NB4 (cell line): ENCODE data around the gene HCFC2.
"Not testable (repeated sequence)": the region's sequence is repeated elsewhere in the genome, so short reads cannot be mapped to it uniquely, and the experiment has no call there.

Source experiments
- DNase-seq: peaks from one replicate; pipeline ENCODE4 v3.0.0; 2010; ENCODE audit warnings: low read depth
- H3K4me3 ChIP-seq: one replicate; pipeline ENCODE4 v1.5.1; 2011; ENCODE audit warnings: mild to moderate bottlenecking, low read depth, low read length, moderate library complexity
- CTCF ChIP-seq: IDR thresholded peaks from one replicate; pipeline ENCODE4 v1.5.1; 2012; ENCODE audit warnings: low read depth, low read length
- MAX ChIP-seq: IDR thresholded peaks from 2 replicates; pipeline ENCODE4 v1.6.1; 2011; ENCODE audit warnings: low read depth, low read length
- MYC ChIP-seq: IDR thresholded peaks from 2 replicates; pipeline ENCODE4 v1.6.1; 2011; ENCODE audit warnings: low read depth, low read length
- POLR2A ChIP-seq: IDR thresholded peaks from 2 replicates; pipeline ENCODE4 v1.6.1; 2011; ENCODE audit warnings: mild to moderate bottlenecking; ENCODE audit not compliant: insufficient read length; ENCODE audit errors: extremely low read depth

HCFC2 gene

GRCh38 chr12:104097954-104098353 lies 33.6 kb downstream of the HCFC2 start:
- no peak overlapping the region for H3K4me3 ChIP-seq
- TF ChIP-seq CTCF: no peak
- TF ChIP-seq MYC: no peak
- no peak for TF ChIP-seq MAX
- no peak for TF ChIP-seq POLR2A
- DNase-seq: no peak

GRCh38 chr12:104105461-104105860 lies 41.1 kb downstream of the HCFC2 start:
- TF ChIP-seq CTCF (no peak), MAX (no peak)
- DNase-seq: no peak
- H3K4me3 ChIP-seq: no peak overlapping the region

- peak; percentile 41 for DNase-seq
- no peak overlapping the region for H3K4me3 ChIP-seq
- TF ChIP-seq MYC: peak; percentile 54; the same call in 1 of the 2 replicates
- no peak for TF ChIP-seq CTCF
- no peak for TF ChIP-seq POLR2A
- peak; percentile 60 for TF ChIP-seq MAX
These were observed 42.6 kb downstream of the HCFC2 start for GRCh38 chr12:104106965-104107364.

GRCh38 chr12:104108755-104109445 lies 44.6 kb downstream of the HCFC2 start:
- TF ChIP-seq CTCF (peak; percentile 99), MAX (peak; percentile 79), POLR2A (no peak), MYC (peak; percentile 54)
- no peak overlapping the region for H3K4me3 ChIP-seq
- DNase-seq: peak; percentile 93

- H3K4me3 ChIP-seq: no peak overlapping the region
- TF ChIP-seq POLR2A (no peak), MAX (no peak), CTCF (no peak), MYC (no peak)
- no peak for DNase-seq
These were observed 45.3 kb downstream of the HCFC2 start for GRCh38 chr12:104109446-104110271.

- not testable (repeated sequence) for H3K4me3 ChIP-seq, DNase-seq
These were observed 50.7 kb downstream of the HCFC2 start for GRCh38 chr12:104114834-104115586.
